ENCODE results near the gene NPY5R.

The NPY5R gene

DNA sequence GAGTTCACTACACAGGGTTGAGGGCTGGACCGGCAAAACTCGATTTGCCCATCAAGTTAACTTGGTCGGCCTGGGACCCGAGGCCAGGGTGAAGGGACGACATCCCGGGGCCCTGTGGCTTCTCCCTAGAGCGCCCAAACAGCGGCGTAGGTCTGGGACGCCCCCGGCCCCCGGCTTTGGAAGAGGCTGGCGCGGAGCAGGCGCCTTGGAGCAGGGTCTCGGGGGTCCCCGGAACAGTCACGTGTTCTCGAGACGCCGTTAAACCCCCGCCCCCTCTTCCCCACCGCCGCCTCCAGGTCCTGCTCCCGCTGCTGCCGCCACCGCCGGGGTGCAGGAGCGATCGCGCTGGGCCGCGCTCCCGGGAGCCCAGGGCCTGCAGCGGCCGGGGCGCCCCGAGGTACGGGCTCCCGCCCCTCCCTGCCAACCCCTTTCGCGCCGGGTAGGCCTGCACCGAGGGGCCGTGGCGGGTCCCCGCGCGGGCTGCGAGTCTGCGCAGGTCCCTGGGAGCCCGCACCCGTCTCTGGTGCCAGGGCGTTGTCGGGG is at the start of gene NPY5R:
Gene NPY5R, plus strand, starts transcription at position 289 of the 543 bp plus-strand sequence. CDS start 6,382 bp downstream, outside the sequence.
- no peak for DNase-seq

DNA sequence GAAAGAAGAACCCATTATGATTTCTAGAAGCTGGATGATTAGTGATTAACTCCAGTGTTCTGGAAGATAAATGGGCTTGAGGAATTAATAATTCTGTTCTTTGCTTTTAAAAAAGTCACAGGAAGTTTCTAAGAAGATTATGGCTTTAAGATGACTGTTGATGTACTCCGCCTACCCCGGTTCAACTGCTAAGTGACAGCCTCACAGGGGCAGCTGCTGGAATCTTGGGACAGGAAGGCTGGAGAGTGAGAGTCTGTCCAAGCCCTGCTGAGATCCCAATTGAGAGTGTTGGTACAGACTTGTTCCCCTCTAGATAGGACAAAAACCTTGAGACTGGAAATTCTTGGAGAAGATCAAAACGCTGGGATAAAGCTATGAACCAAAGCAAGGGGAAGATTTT is 48.6 kb upstream of the NPY5R start:
- DNase-seq = no peak

DNA sequence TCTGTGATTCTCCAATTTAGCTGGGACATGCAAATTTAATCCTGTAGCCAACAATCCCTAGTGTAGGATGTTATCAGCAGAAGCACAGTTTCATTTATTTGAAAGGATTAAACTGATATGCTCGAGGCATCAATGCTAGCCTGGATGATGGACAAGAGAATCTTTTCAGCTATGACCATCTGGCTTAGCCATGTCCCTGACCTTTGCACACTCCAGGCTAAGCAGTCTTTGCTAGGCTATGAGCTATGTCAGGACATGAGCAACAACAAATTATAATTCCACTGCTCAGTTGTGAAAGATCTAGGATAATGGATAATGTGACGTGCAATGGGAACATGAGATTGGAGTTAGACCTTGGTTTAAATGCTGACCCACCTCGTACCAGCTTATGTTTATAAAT is 43.2 kb upstream of the NPY5R start:
- DNase-seq = no peak

DNA sequence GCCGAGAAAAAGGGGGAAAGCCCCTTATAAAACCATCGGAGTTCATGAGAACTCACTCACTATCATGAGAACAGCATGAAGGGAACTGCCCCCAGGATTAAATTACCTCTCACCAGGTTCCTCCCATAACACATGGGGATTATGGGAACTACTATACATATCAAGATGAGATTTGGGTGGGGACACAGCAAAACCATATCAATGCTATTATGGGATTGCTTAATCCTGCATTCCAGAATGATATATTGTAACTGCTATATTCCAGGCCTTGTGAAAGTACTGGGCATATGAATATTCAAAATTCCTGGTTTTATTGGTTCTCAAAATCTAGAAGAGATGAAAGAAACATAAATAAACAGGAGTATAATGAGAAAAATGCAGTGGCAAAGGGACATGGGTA is 40.6 kb upstream of the NPY5R start:
- no peak for DNase-seq

DNA sequence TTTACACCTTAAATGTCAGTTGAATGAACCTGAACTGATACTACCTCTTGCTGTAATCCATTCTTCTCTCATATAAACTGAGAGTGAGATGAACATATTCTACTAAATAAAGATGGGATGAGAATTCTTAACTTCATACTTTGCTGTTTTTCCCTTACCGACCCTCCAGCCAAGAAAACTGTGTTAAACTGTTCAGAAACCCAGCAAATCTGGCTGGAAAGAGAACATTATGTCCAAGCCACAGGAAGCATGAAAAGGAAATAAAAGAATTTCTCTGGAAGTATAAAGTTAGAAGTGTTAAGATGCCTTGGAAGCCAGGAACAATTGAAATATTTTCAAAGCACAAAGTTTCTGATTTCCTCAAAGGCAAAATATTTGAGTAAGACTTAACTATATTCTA is 34.2 kb upstream of the NPY5R start:
- DNase-seq = no peak

DNA sequence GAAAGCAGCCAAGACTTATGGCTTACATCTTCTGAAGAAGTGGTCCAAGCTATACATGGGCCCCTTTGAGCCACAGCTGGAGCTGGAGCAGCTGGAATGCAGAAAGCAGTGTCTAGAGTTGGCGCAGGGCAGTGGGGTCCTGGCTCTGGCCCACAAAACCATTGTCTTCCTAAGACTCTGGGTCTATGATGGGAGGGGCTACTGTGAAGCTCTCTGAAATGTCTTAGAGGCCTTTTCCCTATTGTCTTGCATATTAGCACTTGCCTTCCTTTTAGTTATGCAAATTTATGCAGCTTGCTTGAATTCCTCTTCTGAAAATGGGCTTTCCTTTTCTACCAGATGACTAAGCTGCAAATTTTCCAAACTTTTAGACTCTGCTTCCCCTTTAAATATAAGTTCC is 26.6 kb upstream of the NPY5R start:
- DNase-seq = no peak

DNA sequence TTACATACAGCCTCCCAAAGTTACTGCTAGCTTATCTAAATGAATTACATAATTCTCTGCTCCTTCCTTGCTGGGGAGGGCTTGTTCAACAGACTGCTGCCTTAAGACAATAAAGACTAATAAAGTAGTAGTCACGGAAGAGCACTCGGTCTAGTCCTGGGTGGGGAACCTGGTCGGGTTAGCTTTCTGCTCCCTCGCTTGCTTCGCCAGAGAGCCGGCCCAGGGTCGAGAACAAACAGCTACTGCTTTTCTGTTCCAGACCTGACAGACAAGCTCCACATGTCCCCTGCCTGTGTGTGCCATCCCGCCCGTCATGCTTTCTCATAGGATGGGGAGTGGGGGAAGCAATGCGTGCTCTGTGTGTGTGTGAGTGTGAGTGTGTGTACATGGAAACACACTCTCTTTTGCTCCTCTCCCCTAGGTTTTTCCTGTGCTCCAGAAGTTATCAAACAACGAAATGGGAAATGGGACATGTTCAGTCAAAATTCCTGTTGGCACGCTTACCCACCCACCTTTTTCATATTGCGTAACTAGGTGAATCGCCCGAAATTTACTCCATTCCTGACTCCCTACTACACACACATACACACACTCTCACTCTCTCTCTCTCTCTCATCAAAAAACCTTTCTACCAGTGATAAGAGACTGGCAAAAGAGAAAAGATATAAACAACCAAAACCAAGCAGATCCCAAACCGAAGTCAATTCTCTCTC is 12.6 kb upstream of the NPY5R start:
- no peak for DNase-seq

DNA sequence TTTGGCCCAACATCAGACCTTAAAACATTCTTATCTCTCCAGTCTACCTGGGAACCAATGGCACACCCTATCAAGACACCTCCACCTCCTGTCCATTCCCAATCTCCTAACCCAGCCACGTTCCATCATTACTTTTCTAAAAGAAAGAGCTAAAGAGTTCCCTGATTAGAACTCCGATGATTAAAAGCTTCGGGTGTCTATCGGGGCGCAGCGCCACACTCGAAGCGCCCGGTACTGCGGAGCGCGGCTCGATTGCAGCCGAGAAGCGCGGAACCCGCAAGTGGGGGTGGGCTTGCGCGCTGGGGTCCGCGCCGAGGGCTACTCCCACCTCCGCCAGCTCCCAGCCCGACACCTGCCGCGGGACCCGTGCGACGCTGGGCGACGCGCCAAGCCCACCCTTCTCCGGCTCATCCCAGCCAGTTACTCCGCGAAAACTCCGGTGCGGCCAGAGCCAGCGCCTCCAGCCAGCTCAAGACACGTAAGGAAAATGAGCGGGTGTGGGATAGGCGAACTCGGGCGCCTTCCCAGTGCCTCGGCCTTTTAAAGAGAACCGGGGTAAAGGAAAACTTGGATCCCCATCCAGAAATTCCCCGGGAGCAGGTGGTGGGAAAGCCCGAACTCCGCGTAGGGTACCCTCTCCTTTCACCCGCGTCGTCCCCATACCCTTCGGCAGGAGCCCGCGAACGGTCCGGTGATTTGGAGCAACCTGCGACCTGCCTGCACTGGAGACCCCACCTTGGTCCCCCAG is 11.9 kb upstream of the NPY5R start:
- DNase-seq = no peak

DNA sequence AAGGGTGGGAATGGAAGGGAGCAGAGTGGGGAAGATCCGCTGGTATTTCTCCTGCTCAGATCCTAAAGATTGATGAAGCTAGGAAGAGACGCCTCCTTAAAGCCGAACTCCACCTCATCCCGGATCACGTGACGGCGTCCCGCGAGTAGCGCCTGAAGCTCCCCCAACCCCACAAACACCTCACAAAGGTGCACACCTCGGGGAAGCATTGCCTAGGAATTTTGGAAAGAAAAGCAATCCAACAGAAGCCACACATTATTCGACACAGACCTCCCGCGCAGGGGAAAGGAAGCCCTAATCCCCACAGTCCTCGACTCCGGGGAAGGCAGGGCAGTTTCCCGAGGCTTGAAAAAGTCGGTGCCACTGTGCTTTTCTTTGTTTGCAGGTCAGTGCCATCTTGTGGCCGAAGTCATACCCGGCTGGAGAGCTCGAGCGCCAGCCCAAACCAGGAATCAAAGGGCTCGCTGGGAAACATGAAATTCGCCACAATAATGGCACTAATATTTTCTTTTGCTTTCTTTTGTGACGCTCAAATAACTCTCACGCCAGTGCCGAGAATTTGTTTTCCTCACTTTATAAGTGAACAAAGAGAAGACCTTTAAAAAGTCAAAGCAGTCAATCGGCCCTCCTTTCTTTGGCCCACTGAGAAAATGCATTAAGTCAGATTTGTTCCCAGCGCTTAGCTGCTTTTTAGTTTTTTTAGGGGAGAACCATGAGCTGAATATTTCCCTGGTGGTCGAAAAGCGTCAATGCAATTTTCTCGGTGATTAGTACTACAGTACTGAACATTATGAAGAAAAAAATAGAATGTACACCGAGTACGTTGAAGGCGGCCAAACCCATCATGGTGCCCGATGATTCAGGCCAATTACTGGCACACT is 10.9 kb upstream of the NPY5R start, which contains the start of gene NPY1R:
Gene NPY1R, minus strand, starts transcription at position 71 of the 881 bp plus-strand sequence. CDS start 6,042 bp downstream, outside the sequence.
- peak; percentile 46 for DNase-seq

DNA sequence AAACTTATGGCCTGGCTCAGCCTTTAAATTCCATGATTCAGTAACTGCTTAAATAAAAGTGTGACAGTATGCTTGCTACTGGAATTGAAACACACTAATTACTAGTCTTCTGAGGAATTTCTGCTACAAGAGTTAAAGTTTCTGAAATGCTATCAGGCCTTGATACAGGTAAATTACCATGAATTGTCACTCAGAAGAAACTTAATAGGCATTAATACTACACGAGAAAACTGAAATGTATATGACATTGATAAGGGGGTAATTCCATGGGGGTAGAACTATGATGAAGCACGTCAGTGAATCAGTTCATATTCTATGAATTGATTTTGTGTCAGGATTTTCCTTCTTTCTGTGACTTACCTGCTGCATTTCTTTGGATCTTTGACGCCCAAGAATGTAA is 8.3 kb upstream of the NPY5R start:
- no peak for DNase-seq

DNA sequence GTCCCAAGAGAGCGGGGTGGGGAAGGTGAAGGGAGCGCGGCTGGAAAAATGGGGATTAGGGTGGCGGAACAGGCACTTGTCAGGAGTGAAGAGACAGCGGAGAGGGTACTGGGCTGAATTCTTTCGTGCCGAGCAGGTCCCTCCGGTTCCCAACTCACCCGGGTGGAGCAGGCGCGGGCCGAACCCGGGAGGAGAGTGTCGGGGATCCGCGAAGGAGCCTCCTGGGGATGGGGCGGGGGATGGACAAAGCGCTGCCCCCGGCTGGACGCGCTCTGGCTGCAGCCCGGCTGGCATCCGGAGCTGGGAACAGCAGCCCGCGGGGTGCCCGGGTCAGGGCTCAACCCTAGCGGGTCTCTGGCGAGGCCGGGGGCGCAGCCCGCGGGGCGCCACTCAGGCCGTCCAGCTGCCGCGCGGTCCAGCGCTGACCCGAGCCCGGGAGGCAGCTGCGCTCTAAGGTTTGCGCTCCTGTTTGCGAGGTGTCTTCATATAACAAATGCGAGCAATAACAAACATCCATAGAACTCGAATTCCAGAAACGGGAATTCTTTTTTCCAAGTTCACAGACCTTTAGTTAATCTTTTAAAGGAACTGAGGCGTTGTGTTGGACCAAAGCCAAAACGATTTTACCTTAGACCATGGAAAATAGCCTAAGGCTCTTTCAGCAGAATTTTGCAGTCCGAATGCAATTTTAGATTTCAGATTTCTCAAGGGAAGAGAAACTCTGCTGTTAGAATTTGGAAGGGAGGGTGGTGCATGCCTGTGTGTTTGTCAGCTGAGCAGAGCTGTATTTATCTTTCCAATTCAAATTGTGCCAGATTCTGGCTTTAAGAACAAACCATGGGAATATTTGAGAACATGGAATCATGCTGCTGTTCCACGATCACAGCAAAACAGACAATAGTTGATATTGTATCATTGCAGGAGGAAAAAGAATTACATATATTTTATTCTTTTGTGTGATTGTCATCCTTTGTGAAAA is 744 bp downstream of the NPY5R start:
- DNase-seq = no peak

DNA sequence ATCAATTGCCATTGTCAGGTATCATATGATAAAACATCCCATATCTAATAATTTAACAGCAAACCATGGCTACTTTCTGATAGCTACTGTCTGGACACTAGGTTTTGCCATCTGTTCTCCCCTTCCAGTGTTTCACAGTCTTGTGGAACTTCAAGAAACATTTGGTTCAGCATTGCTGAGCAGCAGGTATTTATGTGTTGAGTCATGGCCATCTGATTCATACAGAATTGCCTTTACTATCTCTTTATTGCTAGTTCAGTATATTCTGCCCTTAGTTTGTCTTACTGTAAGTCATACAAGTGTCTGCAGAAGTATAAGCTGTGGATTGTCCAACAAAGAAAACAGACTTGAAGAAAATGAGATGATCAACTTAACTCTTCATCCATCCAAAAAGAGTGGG is 7.0 kb downstream of the NPY5R start:
- no peak for DNase-seq

DNA sequence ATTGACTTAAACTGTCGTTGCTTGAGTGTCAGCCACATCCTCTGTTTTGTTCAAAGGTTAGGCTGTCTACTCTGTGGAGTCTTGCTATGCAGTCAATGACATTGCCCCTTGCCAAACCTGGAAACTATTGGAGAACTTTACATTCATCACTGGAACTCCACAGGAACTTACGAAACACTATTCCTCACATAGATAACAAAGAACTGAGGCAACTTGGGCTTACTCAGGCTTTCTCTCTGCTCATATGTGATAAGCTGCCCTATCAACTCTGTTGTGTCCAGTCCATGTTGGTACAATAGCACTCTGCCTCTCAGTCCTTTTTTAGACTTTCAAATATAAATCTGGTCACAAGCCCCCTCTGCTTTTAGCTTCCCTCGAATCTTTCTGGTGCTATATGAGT is 9.4 kb downstream of the NPY5R start:
- DNase-seq = no peak

DNA sequence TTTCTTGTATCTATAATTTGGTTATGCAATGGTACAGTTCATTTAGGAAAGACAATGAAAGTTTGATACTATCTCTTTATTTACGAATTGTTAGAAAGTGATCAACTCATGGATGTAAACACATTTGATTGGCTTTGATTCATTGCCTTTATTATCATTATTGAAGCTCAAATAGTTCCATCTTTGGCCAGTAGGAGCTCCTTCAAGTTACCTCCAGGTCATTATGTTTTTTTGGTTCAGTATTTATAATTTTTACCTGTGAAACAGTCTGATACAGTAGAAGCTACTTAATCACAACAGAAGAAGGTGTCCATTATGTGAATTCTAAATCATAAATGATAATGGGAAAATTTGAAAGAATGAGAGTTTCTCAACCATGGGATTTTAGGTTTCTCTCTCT is 12.4 kb downstream of the NPY5R start:
- DNase-seq = no peak

DNA sequence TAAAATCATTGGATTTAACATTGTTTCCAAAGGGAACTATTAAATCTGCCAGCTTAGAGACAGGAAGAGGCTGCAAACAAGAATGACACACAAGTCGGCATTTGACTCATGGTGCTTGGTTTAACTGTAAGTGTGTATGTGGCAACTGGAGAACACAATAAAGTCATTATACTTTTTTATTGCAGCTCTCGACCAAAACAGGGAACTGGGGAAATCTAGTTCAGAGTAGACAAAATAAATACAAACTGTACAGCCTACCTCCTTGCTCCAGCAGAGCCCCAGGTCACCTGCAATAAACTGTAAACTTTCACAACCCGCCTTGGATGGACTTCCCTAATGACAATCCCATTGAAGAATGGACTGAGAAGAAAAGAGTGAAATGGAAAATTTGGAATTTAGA is 24.0 kb downstream of the NPY5R start:
- no peak for DNase-seq

DNA sequence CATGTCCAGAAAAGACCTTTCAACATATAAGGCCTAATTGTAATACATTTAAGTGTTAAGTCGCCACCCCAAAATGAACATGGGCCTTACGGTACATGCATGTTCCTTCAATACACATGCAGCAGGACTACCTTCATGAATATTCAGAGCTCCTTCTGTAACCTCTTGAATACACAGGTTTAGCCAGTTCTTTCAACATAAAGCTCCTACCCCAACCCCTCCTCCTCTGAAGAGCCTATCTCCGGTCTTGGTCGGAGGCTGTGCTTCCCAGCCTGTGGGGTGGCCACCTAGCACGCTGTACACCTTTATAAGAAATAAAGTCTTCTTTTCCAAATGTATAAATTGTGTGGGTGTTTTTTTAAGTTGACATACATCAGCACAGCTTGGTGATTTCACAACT is 28.3 kb downstream of the NPY5R start:
- no peak for DNase-seq

DNA sequence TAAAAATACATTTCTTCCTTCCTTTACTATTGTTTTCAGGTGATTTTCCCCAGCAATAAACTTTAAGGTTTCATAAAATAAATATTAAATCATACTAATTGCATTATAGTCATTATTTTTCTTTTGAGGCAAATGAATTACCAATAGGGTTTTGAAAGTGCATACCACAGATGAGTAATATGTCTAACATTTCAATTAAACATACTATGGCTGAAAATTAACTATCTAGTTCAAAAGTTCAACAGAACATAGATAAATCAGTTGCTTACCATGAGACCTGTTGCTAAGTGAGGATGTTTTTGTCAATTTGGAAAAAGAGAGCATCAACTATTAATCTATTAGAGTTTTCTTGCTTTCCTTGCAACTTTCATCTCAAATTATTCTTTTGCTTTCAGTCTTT is 35.0 kb downstream of the NPY5R start:
- no peak for DNase-seq

DNA sequence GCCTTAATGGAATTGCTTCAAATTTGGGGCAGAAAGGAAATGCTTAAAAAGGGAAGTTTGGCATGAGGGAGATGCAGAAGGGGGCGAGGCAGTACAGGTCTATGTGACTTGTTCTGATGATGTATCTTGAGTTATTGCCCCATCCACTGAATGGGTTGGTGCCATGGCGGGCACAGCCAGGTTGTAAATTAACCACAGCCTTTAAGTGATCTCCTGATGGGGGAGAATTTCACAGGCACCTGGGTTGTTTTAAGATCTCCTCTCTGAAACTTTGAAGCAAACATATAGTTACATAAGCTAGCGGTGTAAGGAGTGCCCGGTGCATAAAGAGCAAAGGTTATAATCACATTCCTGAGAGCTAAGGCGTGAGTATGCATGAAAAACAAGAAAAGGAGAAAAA is 37.0 kb downstream of the NPY5R start:
- DNase-seq = no peak

DNA sequence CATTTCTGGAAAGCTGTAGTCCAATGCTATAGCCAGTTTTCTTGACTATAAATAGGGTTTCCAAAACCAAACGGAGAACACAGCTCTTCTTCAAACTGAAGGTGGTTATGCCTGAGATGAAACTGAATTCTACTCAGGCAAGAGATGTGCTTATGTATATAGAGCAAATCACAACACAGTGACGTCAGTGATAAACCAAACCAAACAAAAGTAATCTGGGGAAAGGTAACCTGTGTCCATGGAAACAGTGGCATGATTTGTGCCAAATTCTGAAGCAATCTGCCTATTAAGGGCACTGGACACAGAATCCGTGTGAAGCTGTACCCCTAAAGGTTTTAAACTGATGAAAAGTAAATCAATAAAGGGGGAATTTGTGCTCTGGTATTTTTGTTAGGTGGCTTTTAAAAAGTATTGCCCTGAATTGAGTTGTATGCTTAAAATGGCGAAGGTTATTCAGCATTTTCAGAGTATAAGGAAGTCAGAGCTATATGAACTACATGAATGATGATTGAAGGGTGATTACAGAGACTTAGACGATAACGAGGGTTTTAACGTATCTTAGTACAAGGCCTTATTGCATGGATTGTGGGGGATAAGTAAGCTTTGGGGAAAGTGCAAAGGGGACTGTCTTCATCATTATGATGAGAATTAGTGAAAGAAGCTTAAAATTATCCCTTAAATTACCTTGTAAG is 38.6 kb downstream of the NPY5R start:
- DNase-seq = no peak

DNA sequence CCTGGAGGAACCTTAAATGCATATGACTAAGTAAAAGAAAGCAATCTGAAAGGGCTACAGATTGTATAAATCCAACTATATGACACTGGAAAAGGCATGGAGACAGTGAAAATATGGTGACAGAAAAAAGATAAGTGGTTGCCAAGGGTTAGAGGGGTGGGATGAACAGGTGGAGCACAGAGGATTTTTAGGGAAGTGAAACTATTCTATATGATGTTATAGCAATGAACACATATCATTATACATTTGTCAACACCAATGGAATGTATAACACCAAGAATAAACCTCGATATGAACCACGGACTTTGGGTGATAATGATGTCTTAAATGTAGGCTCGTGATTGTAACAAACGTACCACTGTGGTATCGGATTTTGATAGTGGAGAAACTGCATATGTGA is 40.7 kb downstream of the NPY5R start:
- no peak for DNase-seq

DNA sequence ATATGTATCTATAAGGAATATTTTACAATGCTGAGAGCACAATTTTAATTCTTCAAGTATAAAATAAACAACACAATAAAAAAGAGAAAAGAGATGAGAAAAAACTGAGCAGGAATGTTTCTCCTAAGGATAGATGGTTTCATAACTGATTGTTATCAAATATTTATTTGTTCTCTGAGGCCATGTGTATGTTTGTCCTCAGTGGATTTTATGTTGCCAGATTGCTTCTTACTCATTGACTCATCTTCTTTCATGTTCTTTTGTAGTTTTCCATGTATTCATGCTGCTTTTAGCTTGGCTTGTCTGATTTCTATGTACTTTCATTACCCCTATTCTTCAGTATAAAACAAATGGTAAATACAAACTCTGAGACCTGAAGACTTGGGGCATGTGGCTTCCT is 41.2 kb downstream of the NPY5R start:
- no peak for DNase-seq
